GM18526 (cell line): ENCODE results near the gene CCL8.

Source experiments
- POLR2A ChIP-seq: IDR thresholded peaks from 3 replicates; pipeline ENCODE4 v1.6.1; 2011; ENCODE audit not compliant: insufficient read length; ENCODE audit errors: extremely low read depth

The CCL8 gene

DNA sequence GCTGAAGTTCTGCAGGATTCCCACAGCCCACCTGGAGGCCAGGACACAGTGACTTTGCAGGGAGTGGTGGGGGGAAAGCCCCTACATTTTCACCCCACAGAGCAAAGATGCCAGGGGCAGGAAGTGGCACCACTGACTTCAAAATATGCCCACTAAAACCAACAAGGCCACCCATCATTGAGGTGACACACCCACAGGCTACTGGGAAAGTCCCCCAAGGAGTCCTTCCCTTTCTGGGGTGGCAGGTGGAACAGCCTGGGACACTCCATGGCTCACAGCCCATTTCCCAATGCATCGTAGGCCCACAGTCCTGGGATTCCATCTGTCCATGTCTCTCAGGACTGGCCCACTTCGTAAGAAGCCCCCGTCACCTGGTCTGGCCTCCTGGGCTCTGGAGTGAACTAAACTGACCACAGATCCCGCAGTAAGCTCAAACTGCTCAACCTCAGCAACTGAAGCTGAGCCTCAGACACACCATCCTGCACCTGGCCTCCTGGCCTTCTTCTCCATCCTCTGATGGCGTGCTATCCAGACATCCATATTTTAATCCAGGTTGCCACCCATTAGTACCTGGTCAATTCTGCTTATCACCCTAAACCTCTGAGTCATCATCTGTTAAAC is 51.3 kb downstream of the CCL8 start:
- TF ChIP-seq POLR2A: no peak

- TF ChIP-seq POLR2A: no peak
These were observed 51.8 kb downstream of the CCL8 start for GRCh38 chr17:34370997-34371395.
